Middle frontal gyrus (tissue), 1 donor: ENCODE data around the gene KCNIP3.

ENCODE experiments used
- DNase-seq: peaks from one replicate; pipeline ENCODE4 v3.0.0-alpha.2; 2015; ENCODE audit warnings: low spot score; ENCODE audit errors: extremely low spot score

KCNIP3 gene

GRCh38 chr2:95294579-95295250, 2.4 kb upstream of the KCNIP3 start:
- no peak for DNase-seq

GRCh38 chr2:95295376-95295775, 1.8 kb upstream of the KCNIP3 start:
- DNase-seq: no peak

GRCh38 chr2:95296011-95296410, 1.1 kb upstream of the KCNIP3 start:
- DNase-seq: peak; percentile 53

GRCh38 chr2:95297639-95298395, 670 bp downstream of the KCNIP3 start:
- DNase-seq: no peak

GRCh38 chr2:95298486-95299111, 1.5 kb downstream of the KCNIP3 start:
- DNase-seq: no peak

- DNase-seq: no peak
Measured at GRCh38 chr2:95299961-95300360, 2.8 kb downstream of the KCNIP3 start.

- no peak for DNase-seq
Measured at GRCh38 chr2:95300450-95300849, 3.3 kb downstream of the KCNIP3 start.

GRCh38 chr2:95301186-95301585, 4.0 kb downstream of the KCNIP3 start:
- no peak for DNase-seq

GRCh38 chr2:95301876-95302641, 4.9 kb downstream of the KCNIP3 start:
- no peak for DNase-seq

- no peak for DNase-seq
Measured at GRCh38 chr2:95303191-95303919, 6.2 kb downstream of the KCNIP3 start.

GRCh38 chr2:95305380-95306061, 8.4 kb downstream of the KCNIP3 start:
- DNase-seq: no peak

GRCh38 chr2:95306336-95306895, 9.3 kb downstream of the KCNIP3 start:
- no peak for DNase-seq

- DNase-seq: no peak
Measured at GRCh38 chr2:95307036-95307435, 9.9 kb downstream of the KCNIP3 start.

GRCh38 chr2:95307878-95308277, 10.7 kb downstream of the KCNIP3 start:
- DNase-seq: no peak

GRCh38 chr2:95308426-95308990, 11.4 kb downstream of the KCNIP3 start:
- no peak for DNase-seq

- no peak for DNase-seq
Measured at GRCh38 chr2:95309599-95309998, 12.5 kb downstream of the KCNIP3 start.

- DNase-seq: no peak
Measured at GRCh38 chr2:95310216-95310615, 13.1 kb downstream of the KCNIP3 start.

- DNase-seq: no peak
Measured at GRCh38 chr2:95310651-95311050, 13.5 kb downstream of the KCNIP3 start.

GRCh38 chr2:95311815-95312542, 14.8 kb downstream of the KCNIP3 start:
- DNase-seq: no peak
